GM12865 (cell line): ENCODE measurements around the gene ZNF302.
"Not testable (repeated sequence)": the region's sequence is repeated elsewhere in the genome, so short reads cannot be mapped to it uniquely, and the experiment has no call there.

Source experiments
- DNase-seq: peaks from one replicate; pipeline ENCODE4 v3.0.0; 2010; ENCODE audit warnings: low read depth
- H3K4me3 ChIP-seq: 2 replicates; pipeline ENCODE4 v1.5.1; 2011; ENCODE audit warnings: mild to moderate bottlenecking, low read depth, low read length, control low read depth
- CTCF ChIP-seq: IDR thresholded peaks from 2 replicates; pipeline ENCODE4 v1.5.1; 2011; ENCODE audit warnings: low read length, control low read depth, low read depth, inconsistent platforms; ENCODE audit not compliant: insufficient read depth; ENCODE audit errors: missing control alignments

Gene ZNF302

GRCh38 chr19:34681478-34681877 lies 4.0 kb downstream of the ZNF302 start:
- TF ChIP-seq CTCF = no peak
- DNase-seq = no peak
- H3K4me3 ChIP-seq = no peak overlapping the region

- not testable (repeated sequence) for DNase-seq
Measured at GRCh38 chr19:34685266-34685665, 7.8 kb downstream of the ZNF302 start.

GRCh38 chr19:34686455-34686854 lies 9.0 kb downstream of the ZNF302 start:
- no peak for TF ChIP-seq CTCF
- no peak overlapping the region for H3K4me3 ChIP-seq
- no peak for DNase-seq

More at GRCh38 chr19:34685266-34685665, 7.8 kb downstream of the ZNF302 start:
- H3K4me3 ChIP-seq = not testable (repeated sequence)

- DNase-seq = no peak
- no peak for TF ChIP-seq CTCF
- no peak overlapping the region for H3K4me3 ChIP-seq
Measured at GRCh38 chr19:34687348-34687747, 9.9 kb downstream of the ZNF302 start.

- H3K4me3 ChIP-seq = no peak overlapping the region
- no peak for DNase-seq
- TF ChIP-seq CTCF = no peak
Measured at GRCh38 chr19:34688592-34688991, 11.1 kb downstream of the ZNF302 start.

- no peak for DNase-seq
Measured at GRCh38 chr19:34690372-34690771, 12.9 kb downstream of the ZNF302 start.

GRCh38 chr19:34692549-34692948 lies 15.1 kb downstream of the ZNF302 start:
- H3K4me3 ChIP-seq = no peak overlapping the region
- TF ChIP-seq CTCF = no peak
- no peak for DNase-seq

More at GRCh38 chr19:34690372-34690771, 12.9 kb downstream of the ZNF302 start:
- no peak overlapping the region for H3K4me3 ChIP-seq
- TF ChIP-seq CTCF = no peak

- no peak for DNase-seq
- TF ChIP-seq CTCF = no peak
- no peak overlapping the region for H3K4me3 ChIP-seq
Measured at GRCh38 chr19:34707661-34708060, 30.2 kb downstream of the ZNF302 start.
